Left renal pelvis (tissue), 4 donors: Measurements from ENCODE around the gene POLDIP3. TPM values are rescaled to one million over a fixed set of nuclear protein-coding genes. Genes with fewer than 3 reads are reported as not detected.
"Not testable (repeated sequence)": the region's sequence is repeated elsewhere in the genome, so short reads cannot be mapped to it uniquely, and the experiment has no call there.

ENCODE experiments used
- DNase-seq, 4 donors: peaks; one replicate each; pipeline ENCODE4 v3.0.0-alpha.2; 2013; ENCODE audit warnings: low read depth in 4 of 4, low spot score in 3 of 4
- polyA plus RNA-seq, 4 donors: library from polyadenylated mRNA; unstranded; fragments of 120-200 nt; gene quantifications; one replicate each; pipeline ENCODE4 v1.2.1, GENCODE V29; 2013; ENCODE audit not compliant: insufficient read length in 4 of 4

The POLDIP3 gene
- polyA plus RNA-seq, 4 donors: 96.9 to 119 (median 108) TPM

DNA sequence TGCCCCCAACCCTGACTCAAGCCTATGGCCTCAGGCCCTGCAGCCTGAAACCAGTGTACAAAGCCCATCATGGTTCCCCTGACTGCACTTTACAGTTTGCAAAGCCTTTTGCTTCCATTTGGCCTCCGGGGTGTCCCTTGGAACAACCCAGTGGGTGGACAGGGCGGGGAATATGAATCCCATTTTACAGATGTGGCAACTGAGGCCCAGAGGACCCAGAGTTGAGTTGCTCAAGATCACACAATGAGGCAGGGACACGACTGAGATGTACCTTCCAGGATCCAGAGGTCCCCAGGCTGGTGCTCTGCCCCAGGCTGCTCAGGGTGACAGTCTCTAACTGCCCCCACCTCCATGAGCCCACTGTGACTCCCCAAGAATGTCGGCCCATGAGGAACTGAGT lies 5.4 kb upstream of the POLDIP3 start:
- DNase-seq: no peak

DNA sequence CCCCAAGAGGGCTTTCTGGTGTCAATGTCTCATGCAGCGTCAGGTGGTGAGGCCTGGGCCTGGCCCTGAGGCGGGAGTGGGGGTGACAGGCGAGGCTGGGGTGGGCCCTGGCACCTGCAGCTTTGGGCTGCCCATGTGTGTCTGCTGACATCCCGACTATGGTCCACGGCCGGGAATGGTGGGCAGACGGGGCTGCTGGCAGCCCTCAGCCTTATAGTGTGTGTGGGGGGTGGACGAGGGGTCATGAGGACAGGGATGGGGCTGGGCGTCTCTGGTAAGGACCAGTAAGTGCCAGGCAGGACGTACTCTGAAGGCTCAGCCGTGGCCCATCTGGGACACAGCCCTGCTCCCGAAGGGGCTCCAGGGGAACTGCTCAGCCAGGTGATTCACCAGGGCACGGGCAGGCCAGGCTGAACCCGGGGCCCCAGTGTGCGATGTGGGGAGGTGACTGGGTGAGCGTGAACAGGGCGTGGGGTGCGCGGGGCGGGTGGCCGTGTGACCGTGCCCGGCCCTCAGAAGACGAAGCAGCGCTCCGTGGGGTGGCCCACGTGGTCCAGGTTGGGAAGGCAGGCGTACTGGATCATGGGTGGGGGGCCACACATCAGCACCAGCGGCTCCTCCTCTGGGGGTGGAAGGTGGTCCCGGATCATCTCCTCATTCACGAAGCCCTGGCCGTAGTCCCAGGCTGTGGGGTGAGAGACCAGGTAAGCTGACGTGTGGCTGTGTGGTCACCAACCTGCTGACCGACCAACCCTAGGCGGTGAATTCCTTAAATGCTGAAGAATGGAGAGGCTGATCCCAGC lies 4.8 kb upstream of the POLDIP3 start:
- DNase-seq: no peak

DNA sequence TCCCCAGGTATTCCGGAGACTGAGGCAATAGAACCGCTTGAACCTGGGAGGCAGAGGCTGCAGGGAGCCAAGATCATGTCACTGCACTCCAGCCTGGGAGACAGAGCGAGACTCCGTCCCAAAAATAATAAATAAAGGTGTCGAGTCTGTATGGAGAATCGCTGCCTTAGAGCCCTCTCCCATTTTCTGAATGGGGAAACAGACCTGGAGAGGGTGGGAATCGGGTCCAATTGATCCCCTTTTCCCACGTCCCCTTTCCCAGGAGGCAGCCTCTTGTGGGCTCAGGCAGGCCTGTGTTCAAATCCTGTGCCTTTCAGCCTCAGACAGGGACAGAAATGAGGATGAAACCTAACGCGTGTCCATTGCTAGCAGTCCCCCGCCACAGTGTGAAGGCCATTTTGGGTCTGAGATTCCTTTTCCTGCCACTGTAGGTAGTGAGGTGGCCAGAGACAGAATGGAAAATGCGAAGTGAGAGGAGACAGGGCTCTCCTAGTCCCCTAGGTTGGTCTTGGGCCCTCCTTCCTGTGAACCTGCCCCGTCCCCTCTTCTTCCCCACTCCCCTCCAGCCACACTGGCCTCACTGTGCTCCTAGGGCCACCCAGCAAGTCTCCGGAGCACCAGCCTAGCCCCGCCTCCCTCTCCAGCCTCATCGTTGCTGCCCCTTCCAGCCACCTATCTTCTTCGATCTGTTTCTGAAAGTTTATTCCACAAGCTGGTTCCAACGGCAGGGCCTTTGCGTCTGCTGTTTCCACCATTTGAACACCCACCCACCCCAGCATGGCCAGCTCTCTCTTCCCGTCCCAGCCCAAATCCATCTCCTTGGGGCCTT lies 2.7 kb upstream of the POLDIP3 start:
- DNase-seq: no peak

DNA sequence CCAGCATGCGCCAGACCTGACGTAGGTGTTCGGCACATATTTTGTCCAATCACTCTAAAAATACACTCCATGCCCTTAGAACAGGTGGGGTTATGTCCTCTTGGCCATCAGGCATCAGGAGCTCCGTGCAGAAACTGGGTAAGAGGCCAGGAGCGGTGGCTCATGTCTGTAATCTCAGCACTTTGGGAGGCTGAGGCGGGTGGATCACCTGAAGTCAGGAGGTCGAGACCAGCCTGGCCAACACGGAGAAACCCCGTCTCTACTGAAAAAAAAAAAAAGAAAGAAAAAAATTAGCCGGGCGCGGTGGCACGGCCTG lies 1.1 kb upstream of the POLDIP3 start:
- DNase-seq: not testable (repeated sequence)

DNA sequence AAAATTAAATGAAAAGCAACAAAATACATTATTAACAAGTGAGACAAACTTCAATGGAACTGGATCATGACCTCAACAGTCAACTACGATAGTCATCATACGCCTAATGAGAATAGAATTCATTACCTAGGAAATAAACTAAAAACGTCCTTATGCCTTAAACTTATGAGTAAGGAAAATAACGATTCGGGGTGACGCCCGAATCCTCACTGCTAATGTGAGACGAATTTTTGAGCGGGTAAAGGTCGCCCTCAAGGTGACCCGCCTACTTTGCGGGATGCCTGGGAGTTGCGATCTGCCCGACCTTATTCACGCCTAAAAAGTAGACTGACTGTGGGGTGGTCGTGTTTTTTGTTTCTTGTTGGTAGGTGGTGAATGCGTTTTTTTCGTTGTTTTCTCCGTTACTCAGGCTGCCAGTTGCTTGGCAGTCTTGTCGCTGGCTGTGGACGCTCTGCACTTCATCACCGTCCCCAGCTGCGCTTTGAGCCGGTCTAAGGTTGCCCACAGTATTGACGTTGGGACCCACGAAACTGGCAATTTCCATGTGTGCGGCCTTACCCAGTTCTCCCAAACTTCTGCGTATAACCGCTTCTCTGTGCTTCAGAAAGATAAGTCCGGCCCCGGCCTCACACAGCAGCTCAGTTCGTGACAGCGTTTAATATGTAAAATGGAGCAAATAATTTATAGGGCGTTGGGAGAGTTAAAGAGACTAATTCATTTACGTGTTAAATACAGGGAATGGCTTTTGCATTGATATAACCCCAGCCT lies 593 bp upstream of the POLDIP3 start:
- peak; percentile 86 to 92 (median 89) for DNase-seq

DNA sequence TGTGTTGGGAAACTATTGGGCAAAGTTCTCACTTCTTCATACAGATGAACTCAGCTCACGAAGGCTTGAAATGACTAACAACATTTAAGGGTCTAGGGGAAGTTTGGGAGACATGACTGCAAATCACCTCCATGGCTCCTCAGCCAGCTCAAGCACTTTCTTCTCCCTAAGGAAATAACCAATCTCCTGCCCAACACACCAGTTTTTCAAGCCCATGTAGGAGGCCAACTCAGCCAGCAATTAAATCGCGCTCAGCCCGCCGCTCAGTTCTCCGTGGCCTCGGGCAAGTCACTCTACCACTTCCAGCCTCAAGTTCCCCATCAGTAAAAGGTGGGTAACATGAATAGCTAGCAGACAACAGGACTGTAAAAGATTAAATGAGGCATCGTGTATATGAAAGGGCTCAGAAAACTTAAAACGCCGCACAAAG lies 796 bp downstream of the POLDIP3 start:
- no peak for DNase-seq

DNA sequence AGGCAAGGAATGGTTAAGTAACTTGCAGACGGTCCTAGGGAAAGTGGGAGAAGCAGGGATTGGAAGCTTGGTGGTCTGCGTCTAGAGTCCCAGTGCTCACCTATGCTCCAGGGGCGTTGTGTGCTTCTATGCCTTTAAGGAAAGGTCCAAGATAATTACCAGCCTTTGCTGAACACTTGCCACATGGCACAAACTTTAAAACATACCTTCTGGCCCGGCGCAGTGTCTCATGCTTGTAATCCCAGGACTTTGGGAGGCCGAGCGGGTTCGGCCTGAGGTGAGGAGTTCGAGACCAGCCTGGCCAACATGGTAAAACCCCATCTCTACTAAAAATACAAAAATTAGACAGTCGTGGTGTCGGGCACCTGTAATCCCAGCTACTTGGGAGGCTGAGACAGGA lies 2.3 kb downstream of the POLDIP3 start:
- no peak for DNase-seq

DNA sequence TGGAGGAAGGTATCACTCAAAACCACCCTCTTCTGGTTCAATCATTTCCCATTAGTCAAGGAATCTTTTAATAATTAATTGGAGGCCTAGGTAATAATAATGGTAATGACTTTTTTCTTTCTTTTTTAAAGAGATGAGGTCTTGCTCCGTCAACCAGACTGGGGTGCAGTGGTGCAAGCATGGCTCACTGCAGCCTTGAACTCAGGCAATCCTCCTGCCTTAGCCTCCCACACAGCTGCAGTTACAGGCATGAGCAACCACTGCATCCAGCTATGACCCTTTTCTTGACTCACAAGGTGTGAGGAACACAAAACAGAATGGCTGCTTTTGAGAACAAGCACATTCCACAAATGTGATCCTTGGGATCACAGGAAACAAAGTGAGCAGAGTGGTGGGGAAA lies 3.6 kb downstream of the POLDIP3 start:
- DNase-seq: no peak

DNA sequence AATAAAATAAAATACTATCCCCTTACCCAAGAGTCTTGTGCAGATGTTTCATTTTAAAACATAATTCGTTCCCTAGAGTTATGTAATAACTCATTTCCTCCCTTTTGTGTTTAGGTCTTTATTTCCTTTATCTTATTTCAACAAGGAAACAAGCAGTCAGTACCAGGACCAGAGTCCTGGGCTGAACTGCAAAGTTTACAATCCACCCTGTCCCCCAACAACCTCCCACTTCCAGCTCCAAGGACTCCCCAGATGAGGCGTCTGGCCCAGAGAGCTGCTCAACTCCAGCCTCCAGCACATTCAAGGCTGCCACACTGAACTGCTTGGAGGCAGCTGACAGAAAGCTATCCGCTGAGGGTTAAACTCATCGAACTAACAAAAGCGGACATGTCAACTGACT lies 4.5 kb downstream of the POLDIP3 start:
- DNase-seq: no peak

DNA sequence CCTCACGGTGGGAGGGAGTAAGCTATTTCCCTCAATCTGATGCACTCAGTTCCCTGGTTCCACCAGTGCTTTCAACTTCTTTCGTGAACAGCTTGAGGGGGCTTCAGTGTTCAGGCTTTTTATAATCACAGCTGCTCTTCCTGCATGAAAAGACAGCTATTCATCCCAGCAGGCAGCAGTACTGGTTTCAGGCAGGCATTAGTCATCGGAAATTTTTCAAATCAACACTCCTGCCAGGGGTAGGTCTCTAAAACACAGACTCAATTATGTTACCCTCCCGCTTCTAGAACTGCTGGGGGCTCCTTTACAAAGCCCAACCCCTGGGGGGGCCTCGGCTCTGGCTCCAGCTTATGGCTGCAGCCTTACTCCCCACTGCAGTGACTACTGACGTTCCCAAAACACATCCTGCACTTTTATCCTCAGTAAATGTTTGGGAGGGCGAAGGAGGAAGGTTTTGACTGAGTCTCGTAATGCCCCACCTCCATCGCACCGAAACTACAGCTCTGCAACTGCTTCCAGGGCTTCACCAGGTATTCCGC lies 5.8 kb downstream of the POLDIP3 start:
- no peak for DNase-seq

DNA sequence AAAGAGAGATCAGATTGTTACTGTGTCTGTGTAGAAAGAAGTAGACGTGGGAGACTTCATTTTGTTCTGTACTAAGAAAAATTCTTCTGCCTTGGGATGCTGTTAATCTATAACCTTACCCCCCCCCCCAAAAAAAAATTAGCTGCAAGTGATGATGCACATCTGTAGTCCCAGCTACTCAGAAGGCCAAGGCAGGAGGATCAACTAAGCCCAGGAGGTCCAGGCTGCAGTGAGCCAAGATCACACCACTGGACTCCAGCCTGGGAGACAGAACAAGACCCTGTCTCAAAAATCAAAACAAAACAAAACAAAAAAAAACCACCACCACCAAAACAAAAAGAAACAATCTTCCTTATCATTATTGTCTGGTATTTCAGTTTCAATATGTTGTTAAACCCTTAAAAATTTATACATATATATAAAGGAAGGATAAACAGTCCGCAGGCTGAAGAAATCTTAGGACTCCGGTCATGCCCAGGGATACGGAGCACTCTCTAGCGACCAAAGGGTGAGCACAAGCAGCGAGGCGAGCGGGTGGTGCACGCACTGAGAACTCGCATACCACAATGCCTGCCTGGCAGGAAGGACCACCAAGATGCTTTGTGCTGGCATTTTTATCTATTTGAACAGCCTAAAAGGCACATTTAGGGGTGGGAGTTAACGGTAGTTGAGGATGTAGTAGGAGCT lies 6.4 kb downstream of the POLDIP3 start:
- no peak for DNase-seq

DNA sequence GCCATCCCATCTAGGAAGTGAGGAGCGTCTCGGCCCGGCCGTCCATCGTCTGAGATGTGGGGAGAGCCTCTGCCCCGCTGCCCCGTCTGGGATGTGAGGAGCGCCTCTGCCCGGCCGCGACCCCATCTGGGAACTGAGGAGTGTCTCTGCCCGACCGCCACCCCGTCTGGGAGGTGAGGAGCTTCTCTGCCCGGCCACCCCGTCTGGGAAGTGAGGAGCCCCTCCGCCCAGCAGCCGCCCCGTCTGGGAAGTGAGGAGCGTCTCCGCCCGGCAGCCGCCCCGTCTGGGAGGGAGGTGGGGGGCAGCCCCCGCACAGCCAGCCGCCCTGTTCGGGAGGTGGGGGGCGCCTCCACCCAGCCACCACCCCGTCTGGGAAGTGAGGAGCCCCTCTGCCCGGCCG lies 7.0 kb downstream of the POLDIP3 start:
- DNase-seq: not testable (repeated sequence)

DNA sequence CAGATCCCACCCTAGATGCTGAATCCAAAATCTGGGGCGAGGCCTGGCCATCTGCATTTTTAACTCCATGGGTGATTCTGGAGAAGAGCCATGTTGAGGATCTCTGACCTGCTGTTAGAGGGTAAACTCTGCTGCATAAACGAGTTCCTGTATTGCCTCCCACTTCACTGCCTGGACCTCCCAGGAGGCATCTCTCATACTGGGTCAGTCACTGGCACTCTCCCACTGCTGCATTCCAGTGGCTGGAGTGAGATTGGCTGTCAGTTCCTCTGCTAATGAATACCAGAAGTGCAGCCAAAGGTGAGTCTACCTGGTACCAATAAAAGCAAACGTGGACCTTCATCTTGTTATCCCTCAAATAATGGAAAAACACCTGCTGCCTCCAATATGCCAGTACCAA lies 10.3 kb downstream of the POLDIP3 start:
- no peak for DNase-seq

DNA sequence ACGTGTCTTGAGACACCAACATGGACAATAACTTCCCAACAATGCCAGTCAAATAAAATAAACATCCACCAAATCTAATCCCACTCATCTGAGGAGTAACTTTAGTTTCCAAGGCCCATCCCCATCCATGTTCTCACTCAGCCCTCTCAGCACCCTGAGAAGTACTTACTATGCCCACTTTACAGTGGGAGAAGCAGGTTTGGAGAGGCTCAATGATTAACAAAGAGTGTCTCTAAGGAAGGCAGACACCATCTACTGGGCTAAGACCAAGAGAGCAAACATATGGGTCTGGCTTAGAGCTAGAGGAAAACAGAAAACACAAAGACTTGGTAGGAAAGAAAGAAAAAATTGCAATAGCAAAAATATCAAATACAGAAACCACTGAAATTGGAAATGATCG lies 11.3 kb downstream of the POLDIP3 start:
- DNase-seq: no peak

DNA sequence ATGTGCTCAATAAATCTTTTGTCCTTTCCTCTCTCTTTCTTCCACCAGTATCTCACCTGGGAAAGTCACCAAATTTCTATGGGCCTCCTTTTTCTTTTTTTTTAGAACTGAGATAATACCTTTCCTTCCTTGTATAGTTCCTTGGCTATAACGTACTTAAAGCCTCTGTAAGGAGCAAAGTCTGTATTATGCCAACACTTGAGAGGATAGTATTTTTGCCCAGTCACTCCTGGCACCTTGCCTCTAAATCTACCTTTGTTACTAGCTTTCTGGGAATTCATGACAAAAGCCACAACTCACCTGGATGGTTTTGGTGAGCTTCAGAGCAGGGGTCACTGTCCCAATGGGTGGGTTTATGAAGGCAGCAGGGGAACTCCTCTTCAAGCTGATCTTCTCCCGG lies 12.2 kb downstream of the POLDIP3 start:
- DNase-seq: no peak

DNA sequence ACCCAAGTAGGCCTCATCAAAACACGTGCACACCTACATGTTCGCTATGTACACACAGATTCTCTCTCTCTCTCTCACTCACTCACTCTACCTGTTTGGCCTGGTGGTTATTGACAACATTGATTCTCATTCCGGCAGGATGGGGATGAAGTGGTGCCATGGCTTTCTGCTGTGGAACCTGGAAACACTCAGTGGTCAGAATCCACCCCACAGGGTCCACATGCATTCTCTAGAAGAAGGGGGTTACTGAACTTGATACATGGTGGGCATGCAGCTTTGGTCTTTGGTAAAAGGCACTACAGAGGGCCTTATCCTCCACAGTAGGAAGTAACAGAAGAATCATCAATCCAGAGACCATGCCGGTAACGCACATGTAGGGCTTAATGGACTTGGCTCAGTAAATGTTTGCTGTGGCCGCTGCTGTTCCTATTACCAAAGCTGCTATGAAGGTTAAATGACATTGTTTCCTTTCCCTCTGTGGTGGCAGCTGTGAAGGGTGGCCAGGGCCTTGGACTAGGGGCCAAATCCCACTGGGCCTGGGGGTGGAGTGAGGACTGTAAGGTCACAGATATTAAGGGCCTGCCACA lies 12.7 kb downstream of the POLDIP3 start:
- DNase-seq: no peak

DNA sequence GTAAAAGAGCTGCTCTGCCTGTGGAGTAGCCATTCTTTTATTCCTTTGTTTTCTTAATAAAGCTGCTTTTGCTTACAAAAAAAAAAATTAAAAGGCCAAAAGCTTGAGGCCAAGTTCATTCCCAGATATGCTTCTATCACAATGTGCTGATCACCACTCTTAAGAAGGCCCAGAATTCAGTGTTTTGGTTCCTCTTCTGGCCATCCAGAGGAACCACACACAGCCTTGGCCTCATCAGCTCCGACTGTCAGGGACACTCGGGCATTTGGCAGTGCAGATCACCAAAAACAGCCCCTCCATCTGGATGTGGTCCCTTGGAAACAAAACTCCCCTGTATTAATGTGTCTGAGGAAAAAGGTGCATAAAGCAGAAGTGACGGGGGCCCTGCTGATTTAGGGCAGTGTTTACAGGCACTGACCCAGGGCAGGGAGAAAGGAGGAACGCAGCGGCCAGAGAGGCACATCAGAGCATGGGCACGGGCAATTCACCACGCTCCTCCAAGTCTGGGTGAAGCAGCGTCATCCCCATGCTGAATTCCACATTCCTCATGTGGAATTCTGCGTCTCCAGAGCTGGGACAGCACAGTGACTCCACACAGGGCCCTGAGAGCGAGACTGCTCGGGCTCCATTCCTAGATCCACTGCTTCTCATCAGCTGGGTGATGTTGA lies 17.7 kb downstream of the POLDIP3 start:
- no peak for DNase-seq

DNA sequence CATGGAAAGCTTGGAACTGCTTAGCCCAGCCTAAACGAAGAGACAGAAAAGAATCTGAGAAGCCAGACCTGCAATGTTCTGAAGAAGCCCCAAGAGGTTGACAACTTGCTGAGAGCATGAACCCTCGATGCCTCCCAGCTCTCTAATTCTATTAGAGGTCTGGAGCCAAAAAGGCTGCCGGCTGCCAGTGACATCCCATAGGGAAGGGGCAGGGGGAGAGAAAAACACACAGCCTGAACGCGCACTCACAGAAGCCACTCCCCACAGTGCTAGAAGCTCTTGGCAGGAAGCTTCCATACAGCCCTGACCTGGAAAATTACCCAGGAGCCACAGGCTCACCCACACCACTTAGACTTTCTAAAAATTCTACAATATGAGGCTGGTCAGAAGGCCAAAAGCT lies 18.3 kb downstream of the POLDIP3 start:
- DNase-seq: no peak

DNA sequence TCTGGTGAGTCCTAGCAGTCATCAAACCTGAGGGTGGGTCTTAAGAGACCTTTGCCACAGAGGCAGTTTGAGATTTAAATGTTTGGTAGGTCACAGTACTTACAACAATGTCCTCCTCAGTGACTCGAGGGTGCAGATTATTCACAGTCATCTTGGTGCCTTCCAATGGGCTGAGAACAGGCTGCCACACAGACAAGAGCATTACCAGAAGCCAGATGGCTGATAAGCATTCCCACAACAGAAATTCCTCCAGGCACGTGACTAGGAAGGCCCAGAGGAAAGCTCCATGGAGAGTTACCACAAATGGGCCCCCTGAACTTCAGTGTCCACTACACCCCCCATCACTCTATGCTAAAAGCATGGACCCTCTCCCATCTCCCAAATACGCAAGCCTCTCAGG lies 19.2 kb downstream of the POLDIP3 start:
- DNase-seq: no peak

DNA sequence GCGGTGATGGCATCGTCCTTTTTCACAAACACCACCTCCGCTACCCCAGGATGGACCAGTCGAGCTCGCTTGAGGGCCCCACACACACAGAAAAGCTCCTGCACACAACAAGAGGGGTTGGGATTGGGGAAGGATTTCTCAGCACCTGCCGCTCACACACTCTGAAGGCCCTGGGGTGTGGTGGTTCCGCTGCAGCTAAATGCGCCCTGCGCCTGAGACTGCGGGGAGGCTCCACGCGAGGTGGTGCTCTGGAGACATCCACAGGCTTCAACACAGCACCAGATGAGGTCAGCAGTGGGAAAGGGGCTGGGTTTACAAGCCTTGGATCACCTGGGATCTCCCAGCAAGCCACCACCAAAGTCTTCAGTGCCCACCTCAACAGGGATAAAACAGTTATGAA lies 22.7 kb downstream of the POLDIP3 start:
- DNase-seq: no peak
